Measurements from ENCODE around the gene RAB4A. TPM values are rescaled to one million over a fixed set of nuclear protein-coding genes. Genes with fewer than 3 reads are reported as not detected.
"Not testable (repeated sequence)": the region's sequence is repeated elsewhere in the genome, so short reads cannot be mapped to it uniquely, and the experiment has no call there.

Gene RAB4A
- total RNA-seq, 1 experiment from 2014 or later: 66.7 TPM

DNA sequence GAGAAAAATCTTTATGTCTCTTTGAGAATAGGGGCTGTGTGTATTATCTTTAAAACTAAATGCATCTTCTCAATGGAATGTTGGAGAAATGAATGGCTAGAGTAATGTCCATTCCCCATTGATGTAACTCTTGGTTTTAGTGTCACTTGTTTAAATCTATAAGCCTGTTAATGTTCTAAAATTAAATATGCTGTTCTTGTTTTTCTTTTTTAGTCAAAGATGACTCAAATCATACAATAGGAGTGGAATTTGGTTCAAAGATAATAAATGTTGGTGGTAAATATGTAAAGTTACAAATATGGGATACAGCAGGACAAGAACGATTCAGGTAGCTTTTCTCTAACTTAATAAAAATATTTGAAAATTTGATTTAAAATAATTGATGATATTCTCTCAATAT is 17.6 kb downstream of the RAB4A start:
- H2AK5ac ChIP-seq (ENCODE audit: insufficient read length, low read length): no peak overlapping the region
- peaks cover 5 to 12% of the 10 kb centered on the region in 2 experiments for H3K4me1 Mint-ChIP-seq
- no peak overlapping the region for H2BK20ac ChIP-seq (ENCODE audit: low read depth, low read length, poor library complexity, severe bottlenecking)
- no peak overlapping the region for H3K14ac ChIP-seq (ENCODE audit: insufficient read depth, low read length)
- H3K23me2 ChIP-seq (ENCODE audit: insufficient read length, low read depth, low read length, poor library complexity, severe bottlenecking): no peaks in the 10 kb centered on the region
- peaks cover 6% of the 10 kb centered on the region for H3K79me1 ChIP-seq (ENCODE audit: insufficient read depth, low read depth, low read length, poor library complexity, severe bottlenecking)
- peaks cover 2% of the 10 kb centered on the region; the same call in 1 of the 2 replicates for H3K4me1 ChIP-seq (ENCODE audit: insufficient read depth, low read length)
- WGBS (ENCODE audit: extremely low coverage, insufficient read length, low lambda C conversion rate): no CpG with 5 or more reads among the region's 1 CpG
- TF ChIP-seq, protein P1, sequence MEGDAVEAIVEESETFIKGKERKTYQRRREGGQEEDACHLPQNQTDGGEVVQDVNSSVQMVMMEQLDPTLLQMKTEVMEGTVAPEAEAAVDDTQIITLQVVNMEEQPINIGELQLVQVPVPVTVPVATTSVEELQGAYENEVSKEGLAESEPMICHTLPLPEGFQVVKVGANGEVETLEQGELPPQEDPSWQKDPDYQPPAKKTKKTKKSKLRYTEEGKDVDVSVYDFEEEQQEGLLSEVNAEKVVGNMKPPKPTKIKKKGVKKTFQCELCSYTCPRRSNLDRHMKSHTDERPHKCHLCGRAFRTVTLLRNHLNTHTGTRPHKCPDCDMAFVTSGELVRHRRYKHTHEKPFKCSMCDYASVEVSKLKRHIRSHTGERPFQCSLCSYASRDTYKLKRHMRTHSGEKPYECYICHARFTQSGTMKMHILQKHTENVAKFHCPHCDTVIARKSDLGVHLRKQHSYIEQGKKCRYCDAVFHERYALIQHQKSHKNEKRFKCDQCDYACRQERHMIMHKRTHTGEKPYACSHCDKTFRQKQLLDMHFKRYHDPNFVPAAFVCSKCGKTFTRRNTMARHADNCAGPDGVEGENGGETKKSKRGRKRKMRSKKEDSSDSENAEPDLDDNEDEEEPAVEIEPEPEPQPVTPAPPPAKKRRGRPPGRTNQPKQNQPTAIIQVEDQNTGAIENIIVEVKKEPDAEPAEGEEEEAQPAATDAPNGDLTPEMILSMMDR (conservative IDR thresholded peaks at IDR 0.05): no peak
- peaks cover 10 to 36% (median 20%) of the 10 kb centered on the region in 3 experiments for H3K36me3 Mint-ChIP-seq (ENCODE audit: insufficient read depth in 1 of 3, low read depth in 3 of 3)
- no peak overlapping the region for H2AFZ ChIP-seq (ENCODE audit: low read length)
- no peaks in the 10 kb centered on the region for H3K9me3 ChIP-seq (ENCODE audit: control insufficient read depth, low read depth, low read length)
- no peak overlapping the region for H3K27ac ChIP-seq (ENCODE audit: insufficient read length, low read depth, low read length)
- H3K4ac ChIP-seq (ENCODE audit: low read depth, low read length): no peak overlapping the region
- H4K91ac ChIP-seq (ENCODE audit: insufficient read length, low read depth, low read length): no peak overlapping the region
- H3K27ac Mint-ChIP-seq: no peak overlapping the region
- no peak for DNase-seq
- peaks cover 7% of the 10 kb centered on the region; the same call in 1 of the 2 replicates for H3K79me2 ChIP-seq (ENCODE audit: insufficient read depth, low read length)
- H2BK15ac ChIP-seq (ENCODE audit: low read depth, low read length): no peak overlapping the region
- H3K56ac ChIP-seq (ENCODE audit: insufficient read length, low read depth, low read length): no peak overlapping the region
- H3K4me2 ChIP-seq (ENCODE audit: insufficient read depth, insufficient read length, low read length): no peak overlapping the region
- no peak overlapping the region for H3T11ph ChIP-seq (ENCODE audit: low read length)
- no peaks in the 10 kb centered on the region for H4K20me1 ChIP-seq (ENCODE audit: control insufficient read depth, insufficient read depth, insufficient read length)
- H4K5ac ChIP-seq (ENCODE audit: insufficient read length, low read depth, low read length): no peak overlapping the region
- H2BK5ac ChIP-seq (ENCODE audit: insufficient read length, low read length): no peak overlapping the region
- no peak overlapping the region for H3K9ac ChIP-seq (ENCODE audit: extremely low read depth, insufficient read length, low read length)
- H3K4me3 Mint-ChIP-seq: no peak overlapping the region
- H3K23ac ChIP-seq (ENCODE audit: insufficient read length, low read depth, low read length): no peak overlapping the region
- H3K9me3 Mint-ChIP-seq: no peaks in the 10 kb centered on the region
- no peak overlapping the region for H2BK12ac ChIP-seq (ENCODE audit: insufficient read length, low read depth, low read length)
- H4K8ac ChIP-seq (replicated peaks; ENCODE audit: insufficient read length, low read depth, low read length): no peak overlapping the region
- no peak overlapping the region for H3K18ac ChIP-seq (ENCODE audit: insufficient read length, low read depth, low read length)
- H2BK120ac ChIP-seq (ENCODE audit: low read depth, low read length, poor library complexity, severe bottlenecking): no peak overlapping the region
- H3K27me3 Mint-ChIP-seq (ENCODE audit: low read depth): no peaks in the 10 kb centered on the region
- H3K27me3 ChIP-seq (ENCODE audit: insufficient read depth, low read length): no peaks in the 10 kb centered on the region

- H4K5ac ChIP-seq (ENCODE audit: insufficient read length, low read depth, low read length); H2AK5ac ChIP-seq (ENCODE audit: insufficient read length, low read length); H4K20me1 ChIP-seq (ENCODE audit: control insufficient read depth, insufficient read depth, insufficient read length); H4K91ac ChIP-seq (ENCODE audit: insufficient read length, low read depth, low read length); H3T11ph ChIP-seq (ENCODE audit: low read length); DNase-seq; H3K79me1 ChIP-seq (ENCODE audit: insufficient read depth, low read depth, low read length, poor library complexity, severe bottlenecking); H3K27me3 ChIP-seq (ENCODE audit: insufficient read depth, low read length); H3K4me2 ChIP-seq (ENCODE audit: insufficient read depth, insufficient read length, low read length); H2BK15ac ChIP-seq (ENCODE audit: low read depth, low read length); H3K23me2 ChIP-seq (ENCODE audit: insufficient read length, low read depth, low read length, poor library complexity, severe bottlenecking); H2BK120ac ChIP-seq (ENCODE audit: low read depth, low read length, poor library complexity, severe bottlenecking); H2BK12ac ChIP-seq (ENCODE audit: insufficient read length, low read depth, low read length); H3K14ac ChIP-seq (ENCODE audit: insufficient read depth, low read length); H2BK5ac ChIP-seq (ENCODE audit: insufficient read length, low read length); H3K4me1 ChIP-seq (ENCODE audit: insufficient read depth, low read length); H3K9me3 ChIP-seq (ENCODE audit: control insufficient read depth, low read depth, low read length); H3K27me3 Mint-ChIP-seq (ENCODE audit: low read depth); H2AFZ ChIP-seq (ENCODE audit: low read length); H3K27ac Mint-ChIP-seq; H3K79me2 ChIP-seq (ENCODE audit: insufficient read depth, low read length); H2BK20ac ChIP-seq (ENCODE audit: low read depth, low read length, poor library complexity, severe bottlenecking); H3K23ac ChIP-seq (ENCODE audit: insufficient read length, low read depth, low read length); H3K4me1 Mint-ChIP-seq; H3K9me3 Mint-ChIP-seq; H3K27ac ChIP-seq (ENCODE audit: insufficient read length, low read depth, low read length); H3K18ac ChIP-seq (ENCODE audit: insufficient read length, low read depth, low read length); H4K8ac ChIP-seq (replicated peaks; ENCODE audit: insufficient read length, low read depth, low read length); H3K56ac ChIP-seq (ENCODE audit: insufficient read length, low read depth, low read length); H3K4me3 Mint-ChIP-seq; H3K4ac ChIP-seq (ENCODE audit: low read depth, low read length); H3K9ac ChIP-seq (ENCODE audit: extremely low read depth, insufficient read length, low read length): not testable (repeated sequence)
- H3K36me3 Mint-ChIP-seq (ENCODE audit: insufficient read depth in 1 of 3, low read depth in 3 of 3): peaks cover 10 to 36% (median 20%) of the 10 kb centered on the region in 3 experiments
- WGBS (ENCODE audit: extremely low coverage, insufficient read length, low lambda C conversion rate): no CpG with 5 or more reads among the region's 4 CpGs
Measured at GRCh38 chr1:229291686-229292085, 20.8 kb downstream of the RAB4A start.
